Esophagus mucosa (tissue), 1 donor: ENCODE measurements around the gene TBC1D22A. TPM values are rescaled to one million over a fixed set of nuclear protein-coding genes. Genes with fewer than 3 reads are reported as not detected.

ENCODE experiments used
- ATAC-seq: fragments of 200-7000 bp; cut with Tn5 transposase; one replicate; pipeline ENCODE4 v1.9.1; 2020
- total RNA-seq: library from RNA; stranded (reverse); gene quantifications from one replicate; pipeline ENCODE4 v1.2.4, GENCODE V29; 2023
- donor health status: DM: yes; HTN: yes; CAD: no.

Gene TBC1D22A
- total RNA-seq, 1 donor from 2014 or later = 21.4 TPM

DNA sequence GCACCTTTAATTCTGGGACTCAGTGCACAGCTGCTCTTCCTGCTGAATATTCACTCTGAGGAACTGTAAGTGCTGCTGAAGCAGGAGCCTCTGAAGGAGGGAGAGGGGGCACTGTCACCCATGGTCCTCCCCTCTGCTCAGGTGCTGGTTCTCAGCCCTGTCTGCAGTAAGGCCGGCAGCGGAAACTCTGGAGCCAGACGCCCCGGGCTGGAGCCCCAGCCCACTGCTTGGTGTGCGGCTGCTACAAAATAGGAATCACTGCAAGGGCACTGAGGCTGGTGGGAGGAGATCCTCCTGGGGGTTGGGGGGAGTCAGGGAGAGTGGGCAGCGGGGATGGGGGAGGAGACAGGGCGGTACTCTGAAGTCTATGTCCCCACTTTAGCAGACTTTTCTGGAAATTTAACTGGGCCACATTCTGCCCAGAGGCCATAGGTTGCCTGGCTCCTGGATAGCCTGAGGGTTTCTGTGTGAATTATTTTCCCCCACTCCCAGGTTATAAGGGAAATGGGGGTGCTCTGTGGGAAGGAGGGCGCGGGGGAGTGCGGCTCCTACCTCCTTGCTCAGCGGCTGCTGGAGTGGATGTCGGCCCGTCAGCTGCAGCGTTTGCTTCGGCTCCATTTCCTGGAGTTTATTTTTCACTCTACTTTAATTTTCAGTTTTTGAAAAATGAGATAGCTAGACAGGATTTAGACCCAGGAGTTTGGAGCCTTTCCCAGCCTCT lies 33.6 kb downstream of the TBC1D22A start:
- ATAC-seq = no peak

DNA sequence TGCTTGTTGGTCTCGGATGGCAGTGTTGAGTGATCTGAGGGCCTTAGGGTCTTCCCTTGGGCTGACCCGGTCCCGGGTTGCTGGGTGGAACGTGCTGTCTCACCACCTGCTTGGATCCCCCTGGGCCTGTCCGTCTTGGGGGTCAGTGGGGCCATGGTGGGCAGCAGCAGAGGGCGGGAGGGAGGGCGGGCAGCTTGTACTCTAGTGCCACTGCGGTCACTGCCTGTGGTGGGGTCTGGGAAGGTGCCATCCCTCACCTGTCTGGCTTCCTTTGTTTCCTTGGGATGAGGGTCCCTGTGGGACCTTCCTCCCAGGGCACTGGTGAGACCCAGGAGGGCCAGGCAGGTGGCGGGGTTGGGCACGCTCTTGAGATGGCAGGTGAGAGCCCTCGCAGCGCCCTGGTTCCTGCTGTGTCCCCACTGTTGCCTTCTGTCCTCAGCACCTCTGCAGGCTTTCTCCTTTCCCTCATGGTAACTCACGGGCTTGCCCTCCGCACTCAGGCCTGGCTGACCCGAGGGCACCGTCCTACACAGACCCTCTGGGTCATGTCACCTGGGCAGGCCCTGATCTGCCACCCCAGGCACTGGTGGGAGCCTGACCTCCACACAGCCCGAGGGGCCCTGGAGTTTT lies 34.2 kb downstream of the TBC1D22A start:
- no peak for ATAC-seq

DNA sequence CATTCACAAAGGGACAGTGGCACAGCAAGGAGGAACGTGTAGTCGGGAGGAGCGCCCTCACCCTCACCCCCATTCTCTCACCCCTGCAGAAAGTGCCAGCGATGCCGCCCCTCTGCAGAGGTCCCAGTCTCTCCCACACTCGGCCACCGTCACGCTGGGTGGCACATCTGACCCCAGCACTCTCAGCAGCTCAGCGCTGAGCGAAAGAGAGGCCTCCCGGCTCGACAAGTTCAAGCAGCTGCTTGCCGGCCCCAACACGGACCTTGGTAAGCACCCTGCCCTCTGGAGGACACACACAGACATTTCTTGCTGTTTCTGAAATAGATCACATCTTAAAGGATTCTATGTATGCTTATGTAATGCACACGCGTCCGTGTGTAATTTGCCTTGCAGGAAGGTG lies 34.9 kb downstream of the TBC1D22A start:
- peak; percentile 60 for ATAC-seq

DNA sequence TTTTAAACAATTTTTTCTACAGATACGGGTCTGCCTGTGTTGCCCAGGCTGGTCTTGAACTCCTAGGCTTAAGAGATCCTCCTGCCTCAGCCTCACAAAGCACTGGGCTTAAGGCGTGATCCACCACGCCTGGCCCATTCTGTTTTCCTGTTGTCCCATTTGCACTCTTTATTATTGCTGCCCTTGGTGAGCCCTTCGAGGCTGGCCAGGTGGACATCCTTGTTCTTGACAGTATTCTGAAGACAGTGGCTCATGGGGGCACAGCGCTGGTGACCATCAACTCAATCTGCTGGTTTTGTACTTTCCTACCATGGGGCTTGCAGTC lies 35.6 kb downstream of the TBC1D22A start:
- ATAC-seq = no peak

DNA sequence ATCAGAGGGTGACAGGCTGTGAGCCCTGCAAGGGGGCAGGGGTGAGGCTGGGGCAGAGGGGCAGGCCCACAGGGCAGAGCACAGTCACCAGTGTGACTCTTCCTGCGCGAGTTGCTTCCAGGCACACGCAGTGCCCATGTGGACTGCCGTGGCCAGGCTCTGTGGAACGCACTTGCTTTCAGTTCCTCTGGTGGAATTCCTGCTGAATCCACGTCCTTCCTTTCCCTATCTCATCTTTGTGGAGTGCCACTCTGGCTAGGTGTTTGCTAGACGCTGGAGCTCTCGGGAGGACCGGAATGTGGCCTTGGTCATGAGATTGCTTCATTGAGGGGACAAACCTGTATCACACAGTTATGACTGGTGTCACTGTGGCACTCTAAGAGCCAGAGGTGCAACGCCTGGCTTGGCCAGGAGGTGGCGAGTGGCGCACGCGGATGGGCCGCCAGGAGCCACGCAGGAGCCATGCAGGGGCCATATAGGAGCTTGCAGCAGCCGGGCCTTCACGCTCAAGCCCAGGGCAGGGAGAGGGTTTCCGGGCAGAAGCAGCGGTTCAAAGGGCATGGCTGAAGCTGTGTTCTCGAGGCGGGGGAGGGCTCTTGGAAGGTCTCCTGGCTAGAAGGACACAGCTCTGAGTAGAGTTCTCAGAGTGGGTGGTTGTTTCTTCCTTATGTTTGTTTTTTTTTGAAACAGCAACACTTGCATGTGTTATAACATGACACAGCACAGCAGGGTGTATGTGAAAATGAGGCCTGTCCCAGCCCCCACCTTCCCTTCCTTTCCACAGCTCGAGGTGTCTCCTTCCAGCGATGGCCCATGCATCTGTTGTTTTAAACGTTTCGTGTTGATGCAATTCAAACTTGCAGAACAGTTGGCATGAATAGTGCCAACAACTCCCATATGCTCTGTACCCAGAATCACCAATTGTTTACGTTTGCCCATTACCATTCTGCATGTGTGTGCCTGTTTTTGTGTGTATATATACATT lies 36.2 kb downstream of the TBC1D22A start:
- peak; percentile 78 for ATAC-seq

DNA sequence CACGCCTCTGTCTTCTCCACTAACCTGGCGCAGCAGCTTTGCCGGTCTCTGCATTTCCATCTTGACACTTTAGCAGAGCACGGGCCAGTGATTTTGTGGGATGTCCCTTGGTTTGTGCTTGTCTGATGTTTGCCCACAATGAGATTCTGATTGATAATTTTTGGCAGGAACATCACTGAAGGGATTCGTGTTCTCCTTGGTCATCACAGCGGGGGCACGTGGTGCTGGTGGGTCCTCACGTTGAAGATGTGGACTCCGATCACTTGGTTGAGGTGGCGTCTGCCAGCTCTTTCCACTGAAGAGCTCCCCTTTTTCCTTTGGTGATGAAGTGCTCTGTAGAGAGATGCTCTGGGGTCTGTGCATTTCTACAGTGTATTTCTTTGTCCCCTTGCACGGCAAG lies 37.2 kb downstream of the TBC1D22A start:
- no peak for ATAC-seq

DNA sequence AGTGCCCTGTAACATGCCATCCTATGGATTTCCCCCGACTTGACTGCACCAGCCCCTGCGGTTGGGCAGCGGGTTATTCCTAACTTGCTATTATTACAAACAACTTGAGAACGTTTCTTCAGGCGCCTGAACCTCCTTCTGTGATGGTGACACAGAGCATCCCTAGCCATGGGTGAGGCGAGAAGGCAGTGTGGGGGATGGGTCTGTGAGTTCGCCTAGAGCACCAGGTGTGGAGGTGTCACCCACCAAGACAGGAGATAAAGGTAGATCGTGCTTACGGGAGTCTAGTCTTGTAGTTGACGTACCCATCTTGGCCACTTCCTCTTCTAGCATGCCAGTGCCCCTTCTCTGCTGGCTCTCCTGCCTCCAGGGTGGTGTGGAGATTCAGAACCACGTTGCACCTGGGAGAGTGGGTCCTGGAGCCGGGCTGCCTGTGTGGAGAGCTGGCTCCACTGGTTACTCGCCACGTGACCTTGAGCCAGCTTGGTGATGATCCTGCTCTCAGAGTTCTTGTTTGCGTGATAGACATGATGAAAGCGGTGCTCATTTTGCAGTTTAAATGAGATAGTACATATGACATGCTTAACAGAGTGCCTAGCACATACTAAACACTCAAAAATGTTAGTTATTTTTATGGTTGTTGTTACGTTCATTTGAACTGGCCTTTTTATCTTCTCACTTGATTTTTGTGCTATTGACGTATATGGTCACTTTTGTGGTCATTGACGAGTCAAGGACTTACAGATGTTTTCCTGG lies 37.8 kb downstream of the TBC1D22A start:
- no peak for ATAC-seq

DNA sequence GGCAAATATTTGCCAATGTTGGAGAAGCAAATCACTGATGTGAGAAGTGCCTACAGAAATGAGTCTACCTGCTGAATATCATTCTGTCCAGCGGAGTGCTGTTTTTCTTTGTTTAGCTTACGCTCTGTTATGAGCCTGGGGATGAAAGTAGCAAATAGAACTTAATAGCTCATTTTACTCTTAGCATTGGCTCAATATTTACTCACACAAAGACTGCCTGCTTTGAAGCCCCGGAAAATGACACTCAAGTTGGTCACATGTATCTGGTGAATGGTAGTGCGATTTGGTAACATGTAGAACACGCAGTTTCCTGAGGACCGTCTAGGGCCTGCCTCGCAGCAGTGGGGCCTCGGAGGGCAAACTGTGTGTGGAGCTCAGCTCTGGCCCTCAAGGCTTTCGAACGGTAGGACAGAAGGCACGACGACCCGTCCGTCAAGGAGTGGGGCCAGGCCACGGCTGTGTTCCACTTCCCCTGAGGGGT lies 38.9 kb downstream of the TBC1D22A start:
- no peak for ATAC-seq

DNA sequence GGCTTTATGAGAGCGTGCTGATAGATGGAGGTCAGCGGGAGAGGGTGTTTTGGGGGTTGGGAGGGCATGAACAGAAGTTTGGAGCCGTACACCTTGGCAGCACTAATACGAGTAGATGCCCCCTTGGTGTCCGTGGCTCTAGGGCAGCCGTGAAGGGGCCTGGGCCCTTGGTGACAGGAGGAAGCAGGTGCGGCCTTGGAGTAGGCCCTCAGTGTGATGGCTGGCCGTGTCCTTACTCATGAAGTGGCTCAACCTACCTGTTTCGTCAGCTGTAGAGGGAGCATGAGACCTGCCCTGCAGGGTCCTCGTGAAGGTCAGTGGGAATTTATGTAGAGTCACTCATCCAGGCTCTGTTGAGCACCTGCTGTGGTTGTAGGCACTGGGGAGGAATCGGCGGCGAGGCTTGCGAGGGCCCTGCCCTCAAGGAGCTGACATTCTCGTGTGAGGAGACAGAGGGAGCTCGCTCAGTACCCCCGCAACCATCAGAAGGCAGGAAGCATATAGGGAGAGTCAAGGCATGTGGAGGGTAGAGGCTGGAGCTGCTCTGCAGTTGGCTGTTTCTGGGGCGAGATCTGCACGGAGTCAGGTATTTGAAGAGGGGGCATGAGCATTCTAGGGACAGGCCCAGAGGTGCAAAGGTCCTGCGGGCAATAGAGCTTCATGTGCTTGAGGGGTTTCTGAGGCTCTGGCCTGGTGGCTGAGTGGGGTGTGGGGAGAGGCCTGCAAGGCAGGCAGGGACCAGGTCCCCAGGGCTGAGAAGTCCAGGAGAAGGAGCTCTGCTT lies 39.6 kb downstream of the TBC1D22A start:
- ATAC-seq = no peak

DNA sequence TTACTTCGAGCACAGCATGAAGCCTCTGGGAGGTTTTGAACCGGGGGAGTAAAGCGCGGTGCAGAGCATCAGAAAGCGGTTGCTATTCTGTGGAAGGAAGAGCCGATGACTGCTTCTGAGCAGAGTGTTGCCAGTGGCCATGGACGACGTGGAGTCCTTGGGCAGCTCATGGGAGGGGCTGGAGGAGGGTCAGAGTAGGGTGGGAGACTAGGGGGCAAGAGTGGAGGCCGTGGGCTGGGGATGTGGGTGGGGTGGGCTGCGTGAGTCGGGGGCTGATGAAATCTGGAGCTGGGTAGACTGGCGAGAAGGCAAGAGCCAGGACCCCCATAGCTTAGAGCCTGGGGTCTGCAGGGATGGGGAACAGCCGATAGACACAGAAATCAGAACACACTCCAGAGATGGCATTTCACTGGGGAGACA lies 40.2 kb downstream of the TBC1D22A start:
- ATAC-seq = no peak

DNA sequence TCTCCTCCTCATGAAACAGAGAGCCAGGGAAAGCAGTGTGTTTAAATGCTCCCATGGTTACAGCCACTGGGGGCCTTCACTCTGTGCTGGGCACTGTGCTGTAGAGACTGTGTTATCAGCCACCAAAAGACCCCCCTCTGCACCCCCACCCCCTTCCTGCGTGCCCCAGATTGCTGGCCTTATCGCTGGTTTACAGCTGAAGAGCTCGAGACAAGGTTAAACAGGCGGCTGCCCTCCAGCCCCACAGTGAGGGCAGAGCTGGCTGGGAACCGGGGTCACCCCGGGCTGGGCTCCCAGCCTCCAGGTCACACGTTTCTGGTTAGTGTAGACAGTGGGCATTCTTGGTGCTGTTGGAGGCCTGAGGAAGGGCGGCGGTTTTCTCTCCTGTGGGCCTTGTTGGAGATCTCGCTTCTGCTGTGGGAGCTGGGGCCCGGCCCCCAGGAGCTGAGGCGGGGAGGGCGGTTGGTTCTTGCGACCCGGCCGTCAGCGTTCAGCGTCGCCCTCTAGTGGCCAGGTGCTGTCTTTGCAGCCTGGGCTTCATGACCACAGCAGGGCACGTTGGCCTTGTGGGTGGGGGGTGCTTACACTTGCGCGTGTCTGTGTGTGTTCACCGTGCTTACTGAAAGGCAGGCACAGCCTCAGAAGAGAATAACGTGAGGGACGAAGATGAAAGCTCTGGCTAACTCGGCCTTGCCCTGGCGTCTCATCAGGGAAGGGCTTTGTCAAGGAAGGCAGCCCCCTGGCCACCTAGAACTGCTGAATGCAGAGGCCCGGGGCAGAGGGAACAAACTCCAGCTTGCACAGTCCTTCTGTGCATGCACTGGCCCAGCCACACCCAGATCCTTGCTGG lies 40.8 kb downstream of the TBC1D22A start:
- peak; percentile 59 for ATAC-seq

DNA sequence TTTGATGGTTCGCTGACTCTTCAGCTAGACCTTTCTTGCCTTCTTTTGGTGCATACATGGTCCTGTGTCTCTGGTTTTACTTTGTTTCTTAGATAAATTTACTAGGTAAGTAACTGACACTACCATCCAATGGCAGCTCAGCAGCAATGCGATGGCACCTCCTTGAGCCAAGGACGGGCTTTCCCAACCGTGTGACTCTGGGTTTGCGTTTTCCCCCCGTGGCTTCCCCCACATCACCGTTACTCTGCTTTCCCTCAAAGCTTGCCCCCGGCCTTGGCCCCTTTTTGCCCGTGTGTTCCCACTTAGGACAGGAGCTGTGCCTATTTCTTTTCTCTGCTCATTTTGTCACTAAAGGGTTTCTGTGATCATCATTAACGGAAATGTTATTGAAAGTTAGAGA lies 41.5 kb downstream of the TBC1D22A start:
- no peak for ATAC-seq

DNA sequence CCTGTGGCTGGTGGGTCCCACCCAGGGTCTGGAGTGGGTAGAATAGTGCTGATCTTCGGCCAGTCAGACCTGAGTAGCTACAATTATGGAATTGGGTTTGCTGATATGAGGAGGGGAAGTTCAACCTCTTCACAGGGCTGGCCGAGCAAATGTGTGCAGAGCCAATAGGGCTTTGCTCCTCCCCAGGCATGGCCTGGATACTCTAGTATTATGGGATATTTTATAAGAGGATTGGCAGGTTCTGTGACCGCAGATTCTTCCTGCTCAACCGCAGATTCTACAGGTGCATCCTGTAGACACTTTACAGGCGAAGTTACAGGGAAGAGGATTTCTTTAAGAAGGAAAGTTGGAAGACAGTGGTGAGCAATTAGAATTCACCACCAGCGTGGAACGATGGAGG lies 44.3 kb downstream of the TBC1D22A start:
- no peak for ATAC-seq

DNA sequence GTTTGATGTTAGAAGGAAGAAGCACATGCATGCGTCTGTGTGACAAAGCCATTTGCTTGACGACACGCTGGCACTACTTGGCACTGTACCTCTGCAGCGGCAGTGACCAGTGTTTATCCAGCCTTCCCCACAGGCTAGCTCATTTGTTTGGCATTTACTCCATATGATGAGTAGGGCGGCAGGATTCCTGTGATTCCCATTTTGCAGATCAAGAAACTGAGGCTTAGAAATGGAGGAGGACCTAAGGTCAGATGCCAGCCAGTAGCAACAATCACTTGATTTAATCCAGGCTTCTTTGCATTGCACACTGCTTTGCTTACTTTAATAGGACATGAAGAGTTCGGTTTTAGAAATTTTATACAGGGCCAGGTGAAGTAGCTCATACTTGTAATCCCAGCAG lies 45.0 kb downstream of the TBC1D22A start:
- ATAC-seq = no peak

DNA sequence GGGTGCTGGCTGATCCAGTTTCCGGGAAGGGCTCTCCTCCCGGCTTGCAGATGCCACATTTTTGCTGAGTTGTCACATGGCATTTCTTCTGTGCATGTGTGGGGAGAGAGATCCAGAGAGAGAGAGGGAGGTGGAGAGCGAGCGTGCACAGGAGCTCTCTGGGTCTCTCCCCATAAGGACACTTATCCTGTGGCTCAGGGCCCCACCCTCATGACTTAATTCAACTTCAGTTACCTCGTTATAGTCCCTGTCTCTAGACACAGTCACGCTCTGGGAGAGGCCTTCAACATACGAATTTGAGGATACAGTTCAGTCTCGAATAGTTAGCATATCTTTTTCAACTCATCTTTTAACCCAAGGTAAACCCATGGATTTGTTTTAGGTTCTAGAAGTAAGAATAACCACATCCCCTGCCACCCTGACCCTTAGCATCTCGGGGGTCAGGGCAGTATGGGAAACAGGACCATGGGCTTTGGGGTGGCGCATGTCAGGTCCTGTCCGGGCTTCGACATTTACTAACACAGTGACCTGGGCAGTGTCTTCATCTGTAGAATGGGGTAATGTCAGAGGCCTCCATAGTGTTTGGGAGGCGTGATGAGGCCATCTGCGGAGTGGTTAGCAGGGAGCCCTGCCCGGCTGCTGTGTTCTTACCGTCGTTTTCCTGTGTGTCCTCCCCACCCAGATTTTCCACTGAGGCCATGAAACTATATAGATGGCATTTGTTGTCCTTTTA lies 46.9 kb downstream of the TBC1D22A start:
- ATAC-seq = no peak

DNA sequence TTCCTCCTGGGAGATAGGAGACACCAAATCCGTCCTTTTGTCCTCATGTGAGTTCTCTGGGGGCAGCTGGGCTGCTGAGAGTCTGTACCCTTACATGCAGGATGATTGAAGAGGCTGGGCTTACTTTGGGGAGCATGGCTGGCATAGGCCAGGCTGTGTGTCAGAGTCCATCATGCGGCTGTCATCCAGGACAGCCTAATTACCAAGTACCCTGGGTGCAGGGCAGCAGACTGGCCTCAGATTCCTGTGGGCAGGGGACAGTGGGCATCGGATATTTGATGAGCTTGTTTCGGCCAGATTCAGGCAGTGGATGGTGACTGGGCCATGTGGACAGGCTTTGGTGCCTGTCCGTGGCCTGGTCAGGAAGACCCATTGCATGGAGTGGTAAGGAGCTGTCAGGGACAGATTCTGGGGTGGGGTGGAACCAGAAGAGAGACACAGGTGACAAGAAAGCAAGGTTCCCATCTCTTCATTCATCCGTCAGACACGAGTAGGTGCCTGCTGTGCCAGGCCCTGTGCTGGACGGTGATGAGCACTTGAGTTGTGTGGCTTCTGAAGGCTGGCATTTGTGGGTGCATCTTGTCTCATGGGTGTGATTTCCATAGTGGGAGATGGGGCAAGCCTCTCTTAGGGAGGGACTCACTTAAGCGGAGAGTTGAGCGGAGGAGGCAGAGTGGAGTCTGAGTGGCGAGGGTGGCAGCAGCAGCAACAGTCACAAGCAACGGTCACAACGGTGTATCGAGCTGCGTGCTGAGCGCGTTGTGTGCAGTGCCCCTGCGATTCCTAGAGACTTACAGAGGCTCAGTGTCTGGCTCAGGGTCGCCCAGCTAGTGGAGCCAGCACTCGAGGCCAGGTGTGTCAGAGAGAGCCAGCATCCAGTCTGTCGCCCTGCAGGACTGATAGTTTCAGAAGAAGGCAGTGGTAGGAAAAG lies 48.7 kb downstream of the TBC1D22A start:
- ATAC-seq = no peak

DNA sequence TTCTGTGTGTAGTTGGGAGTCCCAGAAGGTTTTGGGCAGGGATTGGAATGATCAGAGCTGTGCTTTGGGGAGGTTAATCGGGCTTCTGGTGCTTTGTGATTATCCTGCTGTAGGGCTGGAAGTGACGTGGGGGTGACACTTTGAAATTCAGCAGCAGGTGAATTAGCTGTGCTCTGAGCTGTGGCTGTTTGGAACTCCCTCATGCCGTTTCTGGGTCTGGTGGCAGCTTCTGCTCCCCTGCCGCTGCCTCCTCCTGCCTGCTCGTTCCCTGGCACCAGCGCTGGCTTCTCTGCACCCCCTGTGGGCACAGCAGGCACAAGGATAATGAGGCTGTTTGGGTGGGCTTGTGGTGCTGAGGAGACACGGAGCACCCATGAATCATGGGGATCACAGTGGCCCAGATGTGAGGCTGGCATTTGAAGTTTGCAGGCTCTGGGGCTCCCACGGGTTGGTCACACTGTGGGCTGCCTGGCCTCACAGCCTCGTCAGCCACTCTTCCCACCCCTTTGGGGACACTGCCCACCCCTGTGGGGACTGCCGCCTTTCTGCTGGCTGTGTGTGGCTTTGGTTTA lies 49.7 kb downstream of the TBC1D22A start:
- ATAC-seq = no peak

DNA sequence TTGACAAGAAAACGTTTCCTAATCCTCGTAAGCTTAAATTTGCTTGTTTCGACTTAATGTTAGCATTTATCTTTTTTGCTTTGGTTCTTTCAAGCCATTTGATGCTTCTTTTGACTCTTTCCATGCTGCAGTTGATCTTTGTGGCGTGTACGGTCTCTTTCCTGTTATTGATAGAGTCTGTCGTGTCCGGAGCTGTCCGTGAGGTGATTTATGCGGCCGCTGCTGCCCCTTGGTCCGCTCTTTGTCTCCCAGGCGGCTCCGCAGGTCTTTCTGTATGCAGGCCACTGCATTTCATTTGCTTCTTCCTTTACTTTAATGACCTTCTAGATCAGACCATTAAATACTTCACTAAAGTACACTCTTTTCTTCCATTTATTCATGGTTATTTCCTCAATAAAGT lies 50.3 kb downstream of the TBC1D22A start:
- ATAC-seq = no peak
